A549 (cell line): Measurements from ENCODE around the gene ABCA7. TPM values are rescaled to one million over a fixed set of nuclear protein-coding genes. Genes with fewer than 3 reads are reported as not detected.
A peak's percentile ranks its signal among the peaks of the same experiment; 100 is the strongest.

Experiments used
- BHLHE40 ChIP-seq: IDR thresholded peaks from 2 replicates; pipeline ENCODE4 v1.6.1; 2012; ENCODE audit warnings: low read depth, low read length, inconsistent platforms
- CBX8 ChIP-seq: fragments of 200-600 bp; sonication (generic); IDR thresholded peaks from 2 replicates; pipeline ENCODE4 v1.6.1; 2016
- CEBPB ChIP-seq, 2 experiments: fragments of >200 bp in 1 of 2; sonication (Bioruptor Twin) in 1 of 2; formaldehyde crosslinking in 1 of 2; IDR thresholded peaks; 2 replicates each; pipeline ENCODE4 v1.6.1; 2012 to 2016
- CHD2 ChIP-seq: fragments of 150-350 bp; IDR thresholded peaks from 2 replicates; pipeline ENCODE4 v1.6.1; 2014; ENCODE audit warnings: low read length; ENCODE audit not compliant: partially characterized antibody
- CHD4 ChIP-seq: fragments of 200-600 bp; sonication (generic); IDR thresholded peaks from 2 replicates; pipeline ENCODE4 v1.6.1; 2016; ENCODE audit warnings: antibody characterized with exemption, mild to moderate bottlenecking, borderline replicate concordance
- CTCF ChIP-seq: fragments of >200 bp; sonication (Bioruptor Twin); formaldehyde crosslinking; IDR thresholded peaks from 3 replicates; pipeline ENCODE4 v1.5.1; 2016
- ESRRA ChIP-seq: fragments of 150-350 bp; IDR thresholded peaks from 2 replicates; pipeline ENCODE4 v1.6.1; 2014; ENCODE audit warnings: mild to moderate bottlenecking, low read length, borderline replicate concordance
- FOSL2 ChIP-seq, 2 experiments: fragments of 450-650 bp in 1 of 2; fragments of >200 bp in 1 of 2; sonication (Bioruptor Twin) in 1 of 2; formaldehyde crosslinking; IDR thresholded peaks; 2 replicates each; pipeline versions ENCODE4 v1.5.0 to v1.6.1; 2016 to 2020; ENCODE audit warnings: mild to moderate bottlenecking in 1 of 2, moderate library complexity in 1 of 2
- GATA3 ChIP-seq: IDR thresholded peaks from 2 replicates; pipeline ENCODE4 v1.6.1; 2012; ENCODE audit warnings: borderline replicate concordance
- HES2 ChIP-seq: fragments of >200 bp; sonication (Bioruptor Twin); formaldehyde crosslinking; IDR thresholded peaks from 2 replicates; pipeline ENCODE4 v1.6.1; 2016
- HEYL ChIP-seq: fragments of 250-450 bp; sonication (Bioruptor Pico); IDR thresholded peaks from 2 replicates; pipeline ENCODE4 v1.8.0; 2021; ENCODE audit warnings: mild to moderate bottlenecking, moderate library complexity
- HOXA7 ChIP-seq: fragments of 250-450 bp; sonication (Bioruptor Pico); IDR thresholded peaks from 2 replicates; pipeline ENCODE4 v1.5.0; 2020; ENCODE audit warnings: mild to moderate bottlenecking, moderate library complexity
- HOXB5 ChIP-seq: fragments of 250-450 bp; sonication (Bioruptor Pico); IDR thresholded peaks from 2 replicates; pipeline ENCODE4 v1.5.0; 2020; ENCODE audit warnings: mild to moderate bottlenecking, moderate library complexity
- JUN ChIP-seq, 2 experiments: fragments of >200 bp; sonication (Bioruptor Twin); formaldehyde crosslinking; IDR thresholded peaks; 2 replicates in 1 of 2; 3 replicates in 1 of 2; pipeline ENCODE4 v1.6.1; 2016 to 2017
- KDM1A ChIP-seq: fragments of 200-600 bp; sonication (generic); IDR thresholded peaks from 2 replicates; pipeline ENCODE4 v1.6.1; 2016; ENCODE audit warnings: low read depth, mild to moderate bottlenecking
- MAX ChIP-seq: IDR thresholded peaks from 2 replicates; pipeline ENCODE4 v1.6.1; 2012
- MAZ ChIP-seq: fragments of 150-350 bp; IDR thresholded peaks from 2 replicates; pipeline ENCODE4 v1.6.1; 2014; ENCODE audit warnings: antibody characterized with exemption, low read depth, low read length, borderline replicate concordance
- NR3C1 ChIP-seq: fragments of >200 bp; sonication (Bioruptor Twin); formaldehyde crosslinking; IDR thresholded peaks from 3 replicates; pipeline ENCODE4 v1.6.1; 2017
- PBX3 ChIP-seq: IDR thresholded peaks from 2 replicates; pipeline ENCODE4 v1.6.1; 2012
- PHF8 ChIP-seq: fragments of 200-600 bp; sonication (generic); IDR thresholded peaks from 2 replicates; pipeline ENCODE4 v1.6.1; 2016; ENCODE audit warnings: low read depth, mild to moderate bottlenecking, antibody characterized with exemption, moderate library complexity, borderline replicate concordance
- POLR2A ChIP-seq: IDR thresholded peaks from 2 replicates; pipeline ENCODE4 v1.6.1; 2012; ENCODE audit warnings: mild to moderate bottlenecking, low read length
- POLR2AphosphoS2 ChIP-seq: conservative IDR thresholded peaks from 2 replicates; pipeline ENCODE4 v1.6.1; 2012; ENCODE audit warnings: low read length, improper control_type of control experiment, inconsistent platforms
- RAD21 ChIP-seq, 2 experiments: fragments of >200 bp in 1 of 2; sonication (Bioruptor Twin) in 1 of 2; formaldehyde crosslinking in 1 of 2; IDR thresholded peaks in 1 of 2; conservative IDR thresholded peaks in 1 of 2; 2 replicates in 1 of 2; 3 replicates in 1 of 2; pipeline ENCODE4 v1.6.1; 2012 to 2018; ENCODE audit warnings: inconsistent platforms in 1 of 2
- RARB ChIP-seq: fragments of 250-450 bp; sonication (Bioruptor Pico); IDR thresholded peaks from 2 replicates; pipeline ENCODE4 v1.8.0; 2021; ENCODE audit warnings: mild to moderate bottlenecking, moderate library complexity
- RFX5 ChIP-seq: fragments of 450-650 bp; IDR thresholded peaks from 2 replicates; pipeline ENCODE4 v1.7.1; 2014; ENCODE audit warnings: antibody characterized with exemption, mild to moderate bottlenecking, moderate library complexity
- TFCP2L1 ChIP-seq: fragments of 250-450 bp; sonication (Bioruptor Pico); IDR thresholded peaks from 2 replicates; pipeline ENCODE4 v1.5.0; 2021; ENCODE audit warnings: mild to moderate bottlenecking
- ZFP36 ChIP-seq: fragments of 450-650 bp; IDR thresholded peaks from 2 replicates; pipeline ENCODE4 v1.6.1; 2014; ENCODE audit warnings: borderline replicate concordance; ENCODE audit not compliant: partially characterized antibody
- ZSCAN20 ChIP-seq: fragments of 250-450 bp; sonication (Bioruptor Pico); IDR thresholded peaks from 2 replicates; pipeline ENCODE4 v1.8.0; 2022; ENCODE audit warnings: mild to moderate bottlenecking, moderate library complexity
- polyA plus RNA-seq, 4 experiments: library from polyadenylated mRNA; depleted of rRNA in 3 of 4; stranded (reverse); fragments of >200 nt; fragmentation: RNase III in 1 of 4; extraction: RNeasy Plus Mini Kit Qiagen cat#74134 plus additional on column Dnase treatment in 1 of 4; gene quantifications; 2 replicates in 3 of 4; 3 replicates in 1 of 4; pipeline ENCODE4 v1.2.3, GENCODE V29; 2011 to 2017

Gene ABCA7
- polyA plus RNA-seq, 2 of the 4 experiments (the other 2 are of a cell fraction), result 5.0 to 13.5 TPM

- TF ChIP-seq BHLHE40, result no peak
- no peak for TF ChIP-seq HES2
- TF ChIP-seq KDM1A, result no peak
- TF ChIP-seq RFX5, result no peak
- no peak; the same call in 1 of the 2 replicates for TF ChIP-seq POLR2A
- no peak for TF ChIP-seq FOSL2 (IDR thresholded peaks at IDR 0.05)
- no peak for TF ChIP-seq FOSL2 (CRISPR knock-in tag; IDR thresholded peaks at IDR 0.05)
- no peak for TF ChIP-seq CTCF
- no peak for TF ChIP-seq CHD2
- no peak for TF ChIP-seq HEYL (CRISPR knock-in tag)
- no peak for TF ChIP-seq POLR2AphosphoS2
- TF ChIP-seq RAD21 (conservative IDR thresholded peaks at IDR 0.05 in 1 of 2, IDR thresholded peaks at IDR 0.05 in 1 of 2), result no peak
- TF ChIP-seq HOXB5 (CRISPR knock-in tag), result no peak
- peak; percentile 91; the same call in 1 of the 2 replicates for TF ChIP-seq HOXA7 (CRISPR knock-in tag)
- TF ChIP-seq GATA3, result no peak
- TF ChIP-seq ZSCAN20 (CRISPR knock-in tag), result no peak
- TF ChIP-seq ZFP36, result no peak
- TF ChIP-seq MAZ, result no peak
- no peak for TF ChIP-seq CBX8
- TF ChIP-seq PBX3, result peak; percentile 99
- TF ChIP-seq CHD4, result no peak
- no peak for TF ChIP-seq NR3C1
- 0 out of 2 replicates have a peak, but pooled peaks have one; percentile 32 for TF ChIP-seq RARB (CRISPR knock-in tag)
- no peak for TF ChIP-seq PHF8
- no peak for TF ChIP-seq CEBPB (IDR thresholded peaks at IDR 0.05)
- TF ChIP-seq TFCP2L1, result peak; percentile 70; the same call in 1 of the 2 replicates
- TF ChIP-seq JUN (IDR thresholded peaks at IDR 0.05), result peak in 1 of 2 experiments; percentile 54; a peak in 1 of 5 replicates
- TF ChIP-seq ESRRA, result no peak
- TF ChIP-seq MAX, result peak; percentile 69
These were observed at the start of gene ABCA7 (continued) for GRCh38 chr19:1039646-1040475.
